Measurements from ENCODE around the gene AIRE. TPM values are rescaled to one million over a fixed set of nuclear protein-coding genes. Genes with fewer than 3 reads are reported as not detected.

The AIRE gene
- total RNA-seq, 4 donors from 2014 or later, result not detected

DNA sequence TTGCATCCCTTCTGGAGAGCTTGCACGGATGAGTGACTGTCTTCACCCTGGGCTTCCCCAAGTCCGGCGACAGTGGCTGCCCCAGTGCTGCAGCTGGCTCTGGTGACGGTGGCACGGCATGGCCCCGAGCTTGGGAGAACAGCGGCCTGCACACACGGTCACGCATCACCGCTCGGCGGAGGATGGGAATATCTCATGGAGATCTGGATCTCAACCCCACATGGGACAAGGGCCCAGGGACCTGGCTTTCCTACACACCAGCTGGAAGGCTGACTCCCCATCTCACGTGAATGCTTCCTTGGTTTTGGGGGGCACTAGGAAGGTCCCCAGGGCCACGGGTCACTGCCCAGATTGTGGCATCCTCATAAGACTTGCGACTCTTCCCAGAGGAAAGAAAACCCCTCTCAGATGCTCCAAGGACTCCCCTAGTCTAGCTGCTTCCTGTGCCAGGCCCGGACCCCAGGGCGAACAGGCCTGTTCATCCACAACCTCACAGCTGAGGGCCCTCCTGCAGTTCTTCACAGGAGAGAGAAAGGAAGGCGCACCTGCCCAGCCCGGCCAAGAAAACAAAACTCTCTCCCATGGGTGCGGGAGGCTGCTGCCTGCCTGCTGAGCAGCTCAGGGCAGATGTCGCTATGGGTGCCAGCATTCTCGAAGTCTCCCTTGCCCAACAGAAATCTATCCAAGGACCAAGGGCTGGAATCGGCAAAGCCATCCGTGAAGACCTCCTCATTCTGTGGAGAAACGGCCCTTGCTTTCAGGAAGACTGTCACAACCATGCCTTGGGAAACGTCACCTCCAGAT is 43.6 kb downstream of the AIRE start:
- H3K36me3 ChIP-seq, result no peaks in the 10 kb centered on the region
- no peak overlapping the region for H3K4me3 ChIP-seq
- TF ChIP-seq CTCF (IDR thresholded peaks at IDR 0.05 in 4 of 5, conservative IDR thresholded peaks at IDR 0.05 in 1 of 5) (no peak), POLR2A (IDR thresholded peaks at IDR 0.05) (no peak)
- no peak for ATAC-seq
- H3K27ac ChIP-seq, result no peak overlapping the region
- intact Hi-C loops (cut with DNase I; ENCODE audit: low total_unique reads), result no loop called here
- H3K9me3 ChIP-seq, result no peaks in the 10 kb centered on the region
- H3K27me3 ChIP-seq, result no peaks in the 10 kb centered on the region
- in situ Hi-C loops (cut with MboI; ENCODE audit: low sequenced_read_pairs in 4 of 4), result loop anchor here in 1 of 4 donors (25.0 kb wide), 1 partner anchor 458 kb away; no protein-coding TSS in a partner anchor
- H3K4me1 ChIP-seq, result no peaks in the 10 kb centered on the region
- no peak for DNase-seq

DNA sequence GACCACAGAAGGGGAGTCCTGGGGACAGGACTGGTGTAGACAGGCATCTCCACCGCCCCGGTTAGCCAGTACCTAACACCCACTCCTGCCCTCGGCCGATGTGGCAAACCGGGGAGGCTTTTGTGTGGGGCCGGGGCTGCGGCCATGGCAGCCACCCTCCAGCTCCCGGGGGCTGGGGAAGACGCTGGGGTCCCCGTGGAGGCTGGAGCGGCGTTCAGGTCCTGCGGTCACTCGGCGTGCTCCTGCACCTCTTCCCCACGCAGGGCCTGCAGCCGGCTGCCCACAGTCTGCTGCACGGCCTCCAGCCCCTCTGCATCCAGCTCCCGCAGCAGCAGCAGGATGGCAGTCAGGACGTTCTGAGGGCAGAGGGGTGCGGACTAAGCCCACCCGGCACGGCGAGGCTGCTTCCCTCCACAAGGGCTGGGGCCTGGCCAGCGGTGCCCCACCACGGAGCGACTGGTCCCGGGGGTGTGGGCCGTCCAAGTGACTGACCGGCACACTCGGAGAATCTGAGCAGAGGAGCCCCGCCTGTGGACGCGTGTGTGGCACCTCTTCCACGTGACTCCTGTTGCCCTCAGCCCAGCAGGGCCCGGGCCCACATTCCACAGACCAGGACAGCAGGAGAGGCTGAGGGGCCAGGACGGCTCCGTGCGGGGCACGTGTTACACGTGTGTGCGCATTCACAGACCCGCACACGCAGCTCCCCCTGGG is 44.5 kb downstream of the AIRE start:
- Histone ChIP-seq H3K9me3 (no peaks in the 10 kb centered on the region), H3K27ac (no peak overlapping the region), H3K4me1 (no peaks in the 10 kb centered on the region), H3K27me3 (no peaks in the 10 kb centered on the region), H3K36me3 (no peaks in the 10 kb centered on the region), H3K4me3 (no peak overlapping the region)
- DNase-seq (no peak), ATAC-seq (no peak)
- intact Hi-C loops (cut with DNase I; ENCODE audit: low total_unique reads) (loop anchor here (10.0 kb wide), 2 partner anchors 805 to 1995 kb away; partner anchors contain the start of genes C21orf58 and PCNT), in situ Hi-C loops (cut with MboI; ENCODE audit: low sequenced_read_pairs in 4 of 4) (loop anchor here in 1 of 4 donors (25.0 kb wide), 1 partner anchor 457 kb away; no protein-coding TSS in a partner anchor)
- TF ChIP-seq CTCF (IDR thresholded peaks at IDR 0.05 in 4 of 5, conservative IDR thresholded peaks at IDR 0.05 in 1 of 5) (no peak), POLR2A (IDR thresholded peaks at IDR 0.05) (no peak)

GRCh38 chr21:44330698-44331097 is 45.0 kb downstream of the AIRE start:
- no peaks in the 10 kb centered on the region for H3K4me1 ChIP-seq
- TF ChIP-seq POLR2A (IDR thresholded peaks at IDR 0.05), result no peak
- no peak for TF ChIP-seq CTCF (IDR thresholded peaks at IDR 0.05 in 4 of 5, conservative IDR thresholded peaks at IDR 0.05 in 1 of 5)
- intact Hi-C loops (cut with DNase I; ENCODE audit: low total_unique reads) (loop anchor here (10.0 kb wide), 2 partner anchors 804 to 1994 kb away; partner anchors contain the start of genes C21orf58 and PCNT), in situ Hi-C loops (cut with MboI; ENCODE audit: low sequenced_read_pairs in 4 of 4) (loop anchor here in 1 of 4 donors (25.0 kb wide), 1 partner anchor 457 kb away; no protein-coding TSS in a partner anchor)
- no peaks in the 10 kb centered on the region for H3K36me3 ChIP-seq
- no peaks in the 10 kb centered on the region for H3K27me3 ChIP-seq
- H3K4me3 ChIP-seq, result no peak overlapping the region
- ATAC-seq, result no peak
- no peak overlapping the region for H3K27ac ChIP-seq
- H3K9me3 ChIP-seq, result no peaks in the 10 kb centered on the region
- DNase-seq, result no peak

- intact Hi-C loops (cut with DNase I; ENCODE audit: low total_unique reads), result loop anchor here (10.0 kb wide), 2 partner anchors 804 to 1994 kb away; partner anchors contain the start of genes C21orf58 and PCNT
- in situ Hi-C loops (cut with MboI; ENCODE audit: low sequenced_read_pairs in 4 of 4), result loop anchor here in 1 of 4 donors (25.0 kb wide), 1 partner anchor 456 kb away; no protein-coding TSS in a partner anchor
- H3K36me3 ChIP-seq, result peaks cover 0 to under 1% of the 10 kb centered on the region in 2 donors
- H3K4me1 ChIP-seq, result no peaks in the 10 kb centered on the region
- ATAC-seq (no peak), DNase-seq (no peak)
- TF ChIP-seq POLR2A (IDR thresholded peaks at IDR 0.05) (no peak), CTCF (IDR thresholded peaks at IDR 0.05 in 4 of 5, conservative IDR thresholded peaks at IDR 0.05 in 1 of 5) (no peak)
- H3K27me3 ChIP-seq, result no peaks in the 10 kb centered on the region
- H3K27ac ChIP-seq, result no peak overlapping the region
- H3K9me3 ChIP-seq, result no peaks in the 10 kb centered on the region
- no peak overlapping the region for H3K4me3 ChIP-seq
These were observed 45.5 kb downstream of the AIRE start for GRCh38 chr21:44331209-44331608.

Data from gastrocnemius medialis (tissue), 4 donors.